Measurements from ENCODE around the gene SLC25A33. TPM values are rescaled to one million over a fixed set of nuclear protein-coding genes. Genes with fewer than 3 reads are reported as not detected.

SLC25A33 gene
- polyA plus RNA-seq, 1 donor from 2014 or later = 19.1 TPM

DNA sequence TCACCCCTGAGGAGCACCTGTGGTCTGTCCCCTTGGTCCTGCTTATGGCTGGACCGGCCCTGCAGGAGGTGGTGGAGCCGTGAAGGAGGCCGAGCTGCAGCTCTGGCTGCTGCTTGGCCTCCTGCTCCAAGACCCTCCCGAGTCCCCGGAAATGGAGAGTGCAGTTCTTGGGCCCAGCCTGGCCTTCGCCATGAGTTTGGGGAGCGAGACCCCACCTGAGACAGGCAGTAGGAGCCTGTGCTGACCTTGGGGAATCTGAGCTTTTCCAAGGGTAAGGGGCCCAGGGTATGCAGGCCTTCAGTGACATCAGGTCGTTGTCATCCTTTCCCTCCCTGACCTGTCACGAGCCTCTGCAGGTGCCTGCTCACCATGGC is 63.5 kb downstream of the SLC25A33 start:
- no peaks in the 10 kb centered on the region for H3K9me3 ChIP-seq (ENCODE audit: low read length)
- no peaks in the 10 kb centered on the region for H3K9me2 ChIP-seq (ENCODE audit: insufficient read depth, low read length)
- no peaks in the 10 kb centered on the region for H3K79me2 ChIP-seq (replicated peaks; ENCODE audit: insufficient read depth, low read length)
- H3K36me3 ChIP-seq (ENCODE audit: insufficient read depth, low read length) = no peaks in the 10 kb centered on the region
- no peak overlapping the region for H3K27ac ChIP-seq (ENCODE audit: low read length)
- no peak overlapping the region for H2AFZ ChIP-seq (ENCODE audit: low read depth, low read length)
- TF ChIP-seq, protein P1, sequence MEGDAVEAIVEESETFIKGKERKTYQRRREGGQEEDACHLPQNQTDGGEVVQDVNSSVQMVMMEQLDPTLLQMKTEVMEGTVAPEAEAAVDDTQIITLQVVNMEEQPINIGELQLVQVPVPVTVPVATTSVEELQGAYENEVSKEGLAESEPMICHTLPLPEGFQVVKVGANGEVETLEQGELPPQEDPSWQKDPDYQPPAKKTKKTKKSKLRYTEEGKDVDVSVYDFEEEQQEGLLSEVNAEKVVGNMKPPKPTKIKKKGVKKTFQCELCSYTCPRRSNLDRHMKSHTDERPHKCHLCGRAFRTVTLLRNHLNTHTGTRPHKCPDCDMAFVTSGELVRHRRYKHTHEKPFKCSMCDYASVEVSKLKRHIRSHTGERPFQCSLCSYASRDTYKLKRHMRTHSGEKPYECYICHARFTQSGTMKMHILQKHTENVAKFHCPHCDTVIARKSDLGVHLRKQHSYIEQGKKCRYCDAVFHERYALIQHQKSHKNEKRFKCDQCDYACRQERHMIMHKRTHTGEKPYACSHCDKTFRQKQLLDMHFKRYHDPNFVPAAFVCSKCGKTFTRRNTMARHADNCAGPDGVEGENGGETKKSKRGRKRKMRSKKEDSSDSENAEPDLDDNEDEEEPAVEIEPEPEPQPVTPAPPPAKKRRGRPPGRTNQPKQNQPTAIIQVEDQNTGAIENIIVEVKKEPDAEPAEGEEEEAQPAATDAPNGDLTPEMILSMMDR (IDR thresholded peaks at IDR 0.05; ENCODE audit: poor library complexity, severe bottlenecking) = no peak
- TF ChIP-seq SMC3 (conservative IDR thresholded peaks at IDR 0.05; ENCODE audit: poor library complexity) (no peak), EP300 (conservative IDR thresholded peaks at IDR 0.05; ENCODE audit: poor library complexity, severe bottlenecking) (no peak), TAF1 (IDR thresholded peaks at IDR 0.05; ENCODE audit: low read depth) (no peak), EZH2 (IDR thresholded peaks at IDR 0.05; ENCODE audit: borderline replicate concordance, insufficient read depth, low read length, poor library complexity, severe bottlenecking) (no peak), MXI1 (conservative IDR thresholded peaks at IDR 0.05; ENCODE audit: poor library complexity, severe bottlenecking) (no peak), RAD21 (conservative IDR thresholded peaks at IDR 0.05) (no peak), POLR2AphosphoS5 (IDR thresholded peaks at IDR 0.05) (no peak)
- TF ChIP-seq, protein P2, sequence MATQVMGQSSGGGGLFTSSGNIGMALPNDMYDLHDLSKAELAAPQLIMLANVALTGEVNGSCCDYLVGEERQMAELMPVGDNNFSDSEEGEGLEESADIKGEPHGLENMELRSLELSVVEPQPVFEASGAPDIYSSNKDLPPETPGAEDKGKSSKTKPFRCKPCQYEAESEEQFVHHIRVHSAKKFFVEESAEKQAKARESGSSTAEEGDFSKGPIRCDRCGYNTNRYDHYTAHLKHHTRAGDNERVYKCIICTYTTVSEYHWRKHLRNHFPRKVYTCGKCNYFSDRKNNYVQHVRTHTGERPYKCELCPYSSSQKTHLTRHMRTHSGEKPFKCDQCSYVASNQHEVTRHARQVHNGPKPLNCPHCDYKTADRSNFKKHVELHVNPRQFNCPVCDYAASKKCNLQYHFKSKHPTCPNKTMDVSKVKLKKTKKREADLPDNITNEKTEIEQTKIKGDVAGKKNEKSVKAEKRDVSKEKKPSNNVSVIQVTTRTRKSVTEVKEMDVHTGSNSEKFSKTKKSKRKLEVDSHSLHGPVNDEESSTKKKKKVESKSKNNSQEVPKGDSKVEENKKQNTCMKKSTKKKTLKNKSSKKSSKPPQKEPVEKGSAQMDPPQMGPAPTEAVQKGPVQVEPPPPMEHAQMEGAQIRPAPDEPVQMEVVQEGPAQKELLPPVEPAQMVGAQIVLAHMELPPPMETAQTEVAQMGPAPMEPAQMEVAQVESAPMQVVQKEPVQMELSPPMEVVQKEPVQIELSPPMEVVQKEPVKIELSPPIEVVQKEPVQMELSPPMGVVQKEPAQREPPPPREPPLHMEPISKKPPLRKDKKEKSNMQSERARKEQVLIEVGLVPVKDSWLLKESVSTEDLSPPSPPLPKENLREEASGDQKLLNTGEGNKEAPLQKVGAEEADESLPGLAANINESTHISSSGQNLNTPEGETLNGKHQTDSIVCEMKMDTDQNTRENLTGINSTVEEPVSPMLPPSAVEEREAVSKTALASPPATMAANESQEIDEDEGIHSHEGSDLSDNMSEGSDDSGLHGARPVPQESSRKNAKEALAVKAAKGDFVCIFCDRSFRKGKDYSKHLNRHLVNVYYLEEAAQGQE (IDR thresholded peaks at IDR 0.05; ENCODE audit: borderline replicate concordance) = no peak
- H4K20me1 ChIP-seq (ENCODE audit: insufficient read depth) = no peaks in the 10 kb centered on the region
- H3F3A ChIP-seq (ENCODE audit: insufficient read depth, low read length, poor library complexity, severe bottlenecking) = no peaks in the 10 kb centered on the region
- no peak overlapping the region for H3K4me3 ChIP-seq (ENCODE audit: low read length)
- H3K4me2 ChIP-seq (ENCODE audit: low read length) = no peak overlapping the region
- no peak overlapping the region for H3K9ac ChIP-seq (ENCODE audit: low read length)
- H3K27me3 ChIP-seq (ENCODE audit: insufficient read depth, low read depth, low read length) = no peaks in the 10 kb centered on the region

DNA sequence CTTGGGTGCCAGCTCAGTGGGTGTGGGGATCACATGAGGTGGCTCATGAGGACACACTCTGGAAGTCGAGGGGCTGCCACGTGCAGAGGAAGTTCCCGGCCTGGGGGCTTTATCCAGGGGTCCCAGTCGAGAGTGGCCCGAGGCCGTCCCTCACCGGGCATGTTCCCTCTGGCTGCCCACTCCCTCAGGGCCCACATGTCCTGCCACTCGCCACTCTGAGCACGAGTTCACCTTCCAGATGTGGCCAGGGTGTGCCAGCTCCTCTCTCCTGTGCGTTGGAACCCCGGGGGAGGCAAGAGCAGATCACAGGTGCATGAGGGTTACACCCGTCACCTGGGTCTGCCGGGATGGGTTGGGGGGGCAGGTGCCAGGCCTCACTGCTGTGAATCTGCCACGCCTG is 64.0 kb downstream of the SLC25A33 start:
- Histone ChIP-seq H3F3A (ENCODE audit: insufficient read depth, low read length, poor library complexity, severe bottlenecking) (no peaks in the 10 kb centered on the region), H3K79me2 (replicated peaks; ENCODE audit: insufficient read depth, low read length) (no peaks in the 10 kb centered on the region), H3K36me3 (ENCODE audit: insufficient read depth, low read length) (no peaks in the 10 kb centered on the region), H3K27ac (ENCODE audit: low read length) (no peak overlapping the region), H4K20me1 (ENCODE audit: insufficient read depth) (no peaks in the 10 kb centered on the region), H3K4me3 (ENCODE audit: low read length) (no peak overlapping the region), H3K9ac (ENCODE audit: low read length) (no peak overlapping the region), H3K27me3 (ENCODE audit: insufficient read depth, low read depth, low read length) (no peaks in the 10 kb centered on the region), H3K9me3 (ENCODE audit: low read length) (no peaks in the 10 kb centered on the region), H3K4me2 (ENCODE audit: low read length) (no peak overlapping the region), H2AFZ (ENCODE audit: low read depth, low read length) (no peak overlapping the region), H3K9me2 (ENCODE audit: insufficient read depth, low read length) (no peaks in the 10 kb centered on the region)
- TF ChIP-seq RAD21 (conservative IDR thresholded peaks at IDR 0.05) = no peak
- no peak for TF ChIP-seq TAF1 (IDR thresholded peaks at IDR 0.05; ENCODE audit: low read depth)
- no peak for TF ChIP-seq SMC3 (conservative IDR thresholded peaks at IDR 0.05; ENCODE audit: poor library complexity)
- TF ChIP-seq, protein P1 (IDR thresholded peaks at IDR 0.05; ENCODE audit: poor library complexity, severe bottlenecking) = no peak
- no peak for TF ChIP-seq POLR2AphosphoS5 (IDR thresholded peaks at IDR 0.05)
- TF ChIP-seq MXI1 (conservative IDR thresholded peaks at IDR 0.05; ENCODE audit: poor library complexity, severe bottlenecking) = no peak
- no peak for TF ChIP-seq EP300 (conservative IDR thresholded peaks at IDR 0.05; ENCODE audit: poor library complexity, severe bottlenecking)
- TF ChIP-seq, protein P2 (IDR thresholded peaks at IDR 0.05; ENCODE audit: borderline replicate concordance) = no peak
- no peak for TF ChIP-seq EZH2 (IDR thresholded peaks at IDR 0.05; ENCODE audit: borderline replicate concordance, insufficient read depth, low read length, poor library complexity, severe bottlenecking)

Data from neural cell (in vitro differentiated cells).